Karpas-422 (cell line): ENCODE measurements around the gene SLC25A30. TPM values are rescaled to one million over a fixed set of nuclear protein-coding genes. Genes with fewer than 3 reads are reported as not detected.
"Not testable (repeated sequence)": the region's sequence is repeated elsewhere in the genome, so short reads cannot be mapped to it uniquely, and the experiment has no call there.

Source experiments
- DNase-seq: peaks from one replicate; pipeline ENCODE4 v3.0.0-alpha.2; 2015
- H2AFZ ChIP-seq: fragments of 200-600 bp; sonication (generic); 2 replicates; pipeline ENCODE4 v1.6.1; 2014; ENCODE audit warnings: antibody characterized with exemption, low read length, mixed read lengths
- H3K27ac ChIP-seq: fragments of 200-600 bp; sonication (generic); 2 replicates; pipeline ENCODE4 v1.5.1; 2014; ENCODE audit warnings: mild to moderate bottlenecking, low read length, moderate library complexity
- H3K27me3 ChIP-seq: fragments of 200-600 bp; sonication (generic); 2 replicates; pipeline ENCODE4 v1.6.1; 2014; ENCODE audit warnings: low read length, mixed read lengths
- H3K36me3 ChIP-seq: fragments of 200-600 bp; sonication (generic); 2 replicates; pipeline ENCODE4 v1.6.1; 2014; ENCODE audit warnings: low read length, mixed read lengths; ENCODE audit not compliant: insufficient read depth
- H3K4me1 ChIP-seq: fragments of 200-600 bp; sonication (generic); 2 replicates; pipeline ENCODE4 v1.6.1; 2014; ENCODE audit warnings: mild to moderate bottlenecking, low read length, mixed read lengths
- H3K4me2 ChIP-seq: fragments of 200-600 bp; sonication (generic); 2 replicates; pipeline ENCODE4 v1.6.1; 2014; ENCODE audit warnings: low read length, low read depth, mild to moderate bottlenecking; ENCODE audit not compliant: poor library complexity, severe bottlenecking
- H3K4me3 ChIP-seq: fragments of 200-600 bp; sonication (generic); 2 replicates; pipeline ENCODE4 v1.5.1; 2014; ENCODE audit warnings: mild to moderate bottlenecking, antibody characterized with exemption, low read length, mixed read lengths
- H3K79me2 ChIP-seq: fragments of 200-600 bp; sonication (generic); 2 replicates; pipeline ENCODE4 v1.6.1; 2014; ENCODE audit warnings: mild to moderate bottlenecking, low read length, mixed read lengths
- H3K9ac ChIP-seq: fragments of 200-600 bp; sonication (generic); 2 replicates; pipeline ENCODE4 v1.6.0; 2014; ENCODE audit warnings: low read length
- H3K9me2 ChIP-seq: fragments of 200-600 bp; sonication (generic), shearing (Covaris generic); replicated peaks from 2 replicates; pipeline ENCODE4 v1.6.0; 2014; ENCODE audit warnings: mild to moderate bottlenecking, low read length, moderate library complexity; ENCODE audit not compliant: insufficient read depth
- H3K9me3 ChIP-seq: fragments of 300-700, 200-600 bp; sonication (generic); 2 replicates; pipeline ENCODE4 v1.6.1; 2014; ENCODE audit warnings: low read length, mixed read lengths
- H4K20me1 ChIP-seq: fragments of 200-600 bp; sonication (generic); 2 replicates; pipeline ENCODE4 v1.6.1; 2014; ENCODE audit warnings: mild to moderate bottlenecking, antibody characterized with exemption, low read length, low read depth; ENCODE audit not compliant: insufficient read depth
- total RNA-seq: library from RNA; depleted of rRNA; stranded (reverse); fragments of >200 nt; shearing (Covaris generic); gene quantifications from 2 replicates; pipeline ENCODE4 v1.2.3, GENCODE V29; 2014; ENCODE audit warnings: low replicate concordance

SLC25A30 gene
- total RNA-seq, 1 experiment from 2014 or later: not detected

DNA sequence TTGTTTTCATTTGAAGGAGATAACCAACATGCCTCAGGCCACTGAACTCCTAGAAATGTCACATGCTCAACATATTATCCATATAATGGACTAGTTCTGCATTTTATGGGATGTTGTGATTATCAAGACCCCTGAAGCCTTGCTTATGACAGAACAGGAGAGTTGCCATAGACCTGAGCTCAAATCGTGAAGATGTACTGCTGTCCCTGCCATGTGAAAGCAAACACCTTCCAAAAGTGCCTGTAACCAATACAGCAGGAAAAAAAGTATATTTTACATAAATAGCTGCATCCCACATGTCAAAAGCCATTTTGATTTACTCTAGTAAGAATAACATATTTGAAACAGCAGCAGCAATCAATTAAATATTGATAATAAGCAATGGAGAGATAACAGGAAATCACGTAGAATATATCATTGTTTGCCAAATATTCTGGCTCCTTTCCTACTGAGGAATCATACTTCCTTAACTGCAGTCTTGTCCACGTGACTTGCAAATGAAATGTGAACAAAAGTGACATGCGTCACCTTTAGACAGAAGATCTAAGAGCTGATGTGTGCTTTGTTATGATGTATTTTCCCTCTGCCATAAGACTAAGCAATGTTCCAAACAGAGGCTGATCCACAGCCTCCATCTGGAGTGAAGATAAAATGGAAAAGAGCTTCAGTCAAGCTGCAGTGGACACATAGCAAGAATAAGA is 33.5 kb downstream of the SLC25A30 start:
- H3K4me2 ChIP-seq: no peak overlapping the region
- no peak for DNase-seq
- H3K79me2 ChIP-seq: no peaks in the 10 kb centered on the region

DNA sequence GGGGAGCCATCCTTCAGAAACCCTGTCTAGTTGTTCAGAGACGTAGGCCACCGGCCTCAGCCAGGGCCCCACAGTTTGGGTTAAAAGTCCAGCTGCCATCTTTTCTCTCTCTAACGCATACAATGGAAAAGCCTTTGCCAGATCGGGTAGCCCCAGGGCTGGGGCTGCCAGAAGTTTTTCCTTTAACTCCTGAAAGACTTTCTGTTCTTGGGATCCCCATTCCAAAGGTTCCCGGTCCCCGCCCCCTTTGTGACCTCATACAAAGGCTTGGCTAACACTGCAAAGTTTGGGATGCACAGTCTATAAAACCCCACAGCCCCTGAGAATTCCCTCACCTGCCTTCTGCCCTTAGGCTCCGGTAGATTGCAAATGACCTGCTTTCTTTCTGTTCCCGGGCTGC is 35.4 kb downstream of the SLC25A30 start:
- not testable (repeated sequence) for H3K9me3 ChIP-seq, H3K9me2 ChIP-seq, H3K4me1 ChIP-seq, H4K20me1 ChIP-seq, DNase-seq, H3K9ac ChIP-seq, H3K36me3 ChIP-seq, H3K79me2 ChIP-seq, H3K4me2 ChIP-seq, H2AFZ ChIP-seq, H3K4me3 ChIP-seq, H3K27me3 ChIP-seq, H3K27ac ChIP-seq

More for the DNA sequence above, 33.5 kb downstream of the SLC25A30 start:
- Histone ChIP-seq H3K27me3 (no peaks in the 10 kb centered on the region), H3K27ac (no peak overlapping the region), H3K9me2 (no peaks in the 10 kb centered on the region), H3K9ac (no peak overlapping the region), H4K20me1 (no peaks in the 10 kb centered on the region), H3K36me3 (no peaks in the 10 kb centered on the region), H3K4me3 (no peak overlapping the region), H3K9me3 (no peaks in the 10 kb centered on the region), H2AFZ (no peak overlapping the region), H3K4me1 (no peaks in the 10 kb centered on the region)

DNA sequence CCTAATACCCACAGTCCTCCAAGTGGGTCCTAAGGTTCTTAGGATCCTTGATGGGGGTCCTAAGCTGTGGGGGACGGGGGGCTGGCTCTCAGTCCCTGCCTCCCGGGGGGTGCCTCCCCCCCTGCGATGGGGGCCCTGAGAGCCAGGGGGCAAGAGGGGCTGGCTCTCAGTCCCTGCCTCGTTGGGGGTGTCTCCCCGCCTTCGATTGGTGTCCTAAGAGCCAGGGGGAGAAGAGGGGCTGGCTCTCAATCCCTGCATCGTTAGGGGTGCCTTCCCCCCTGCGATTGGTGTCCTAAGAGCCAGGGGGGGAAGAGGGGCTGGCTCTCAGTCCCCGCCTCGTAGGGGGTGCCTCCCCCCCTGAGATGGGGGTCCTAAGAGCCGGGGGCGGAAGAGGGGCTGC is 37.0 kb downstream of the SLC25A30 start:
- H3K79me2 ChIP-seq: no peaks in the 10 kb centered on the region
- no peak overlapping the region for H2AFZ ChIP-seq
- H3K9ac ChIP-seq: no peak overlapping the region
- no peaks in the 10 kb centered on the region for H3K36me3 ChIP-seq
- H4K20me1 ChIP-seq: no peaks in the 10 kb centered on the region
- no peak overlapping the region for H3K4me2 ChIP-seq
- H3K27ac ChIP-seq: no peak overlapping the region
- H3K9me2 ChIP-seq: no peaks in the 10 kb centered on the region
- DNase-seq: no peak
- no peaks in the 10 kb centered on the region for H3K27me3 ChIP-seq
- H3K9me3 ChIP-seq: no peaks in the 10 kb centered on the region
- no peak overlapping the region for H3K4me3 ChIP-seq
- no peaks in the 10 kb centered on the region for H3K4me1 ChIP-seq

DNA sequence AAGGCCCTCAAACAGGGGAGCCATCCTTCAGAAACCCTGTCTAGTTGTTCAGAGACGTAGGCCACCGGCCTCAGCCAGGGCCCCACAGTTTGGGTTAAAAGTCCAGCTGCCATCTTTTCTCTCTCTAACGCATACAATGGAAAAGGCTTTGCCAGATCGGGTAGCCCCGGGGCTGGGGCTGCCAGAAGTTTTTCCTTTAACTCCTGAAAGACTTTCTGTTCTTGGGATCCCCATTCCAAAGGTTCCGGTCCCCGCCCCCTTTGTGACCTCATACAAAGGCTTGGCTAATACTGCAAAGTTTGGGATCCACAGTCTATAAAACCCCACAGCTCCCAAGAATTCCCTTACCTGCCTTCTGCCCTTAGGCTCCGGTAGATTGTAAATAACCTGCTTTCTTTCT is 37.5 kb downstream of the SLC25A30 start:
- not testable (repeated sequence) for H3K27ac ChIP-seq, H2AFZ ChIP-seq, H3K4me1 ChIP-seq, DNase-seq, H3K27me3 ChIP-seq, H3K9me2 ChIP-seq, H3K4me3 ChIP-seq, H3K9me3 ChIP-seq, H4K20me1 ChIP-seq, H3K4me2 ChIP-seq, H3K9ac ChIP-seq, H3K79me2 ChIP-seq, H3K36me3 ChIP-seq

DNA sequence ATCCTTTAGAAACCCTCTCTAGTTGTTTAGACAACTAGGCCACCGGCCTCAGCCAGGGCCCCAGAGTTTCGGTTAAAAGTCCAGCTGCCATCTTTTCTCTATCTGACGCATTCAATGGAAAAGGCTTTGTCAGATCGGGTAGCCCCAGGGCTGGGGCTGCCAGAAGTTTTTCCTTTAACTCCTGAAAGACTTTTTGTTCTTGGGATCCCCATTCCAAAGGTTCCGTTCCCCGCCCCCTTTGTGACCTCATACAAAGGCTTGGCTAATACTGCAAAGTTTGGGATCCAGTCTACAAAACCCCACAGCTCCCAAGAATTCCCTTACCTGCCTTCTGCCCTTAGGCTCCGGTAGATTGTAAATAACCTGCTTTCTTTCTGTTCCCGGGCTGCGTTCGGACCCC is 38.7 kb downstream of the SLC25A30 start:
- DNase-seq, H3K27ac ChIP-seq, H3K4me3 ChIP-seq, H3K79me2 ChIP-seq, H3K4me1 ChIP-seq, H3K27me3 ChIP-seq, H3K4me2 ChIP-seq, H3K9me2 ChIP-seq, H3K36me3 ChIP-seq, H2AFZ ChIP-seq, H3K9me3 ChIP-seq, H4K20me1 ChIP-seq, H3K9ac ChIP-seq: not testable (repeated sequence)

DNA sequence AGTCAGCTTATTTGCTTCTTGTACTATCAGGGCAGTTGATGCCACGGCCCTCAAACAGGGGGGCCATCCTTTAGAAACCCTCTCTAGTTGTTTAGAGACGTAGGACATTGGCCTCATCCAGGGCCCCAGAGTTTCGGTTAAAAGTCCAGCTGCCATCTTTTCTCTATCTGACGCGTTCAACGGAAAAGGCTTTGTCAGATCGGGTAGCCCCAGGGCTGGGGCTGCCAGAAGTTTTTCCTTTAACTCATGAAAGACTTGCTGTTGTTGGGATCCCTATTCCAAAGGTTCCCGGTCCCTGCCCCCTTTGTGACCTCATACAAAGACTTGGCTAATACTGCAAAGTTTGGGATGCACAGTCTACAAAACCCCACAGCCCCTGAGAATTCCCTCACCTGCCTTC is 39.4 kb downstream of the SLC25A30 start:
- not testable (repeated sequence) for H3K4me2 ChIP-seq, H3K36me3 ChIP-seq, H3K9me2 ChIP-seq, DNase-seq, H2AFZ ChIP-seq, H3K4me1 ChIP-seq, H3K27me3 ChIP-seq, H3K79me2 ChIP-seq, H4K20me1 ChIP-seq, H3K4me3 ChIP-seq, H3K9me3 ChIP-seq, H3K27ac ChIP-seq, H3K9ac ChIP-seq

DNA sequence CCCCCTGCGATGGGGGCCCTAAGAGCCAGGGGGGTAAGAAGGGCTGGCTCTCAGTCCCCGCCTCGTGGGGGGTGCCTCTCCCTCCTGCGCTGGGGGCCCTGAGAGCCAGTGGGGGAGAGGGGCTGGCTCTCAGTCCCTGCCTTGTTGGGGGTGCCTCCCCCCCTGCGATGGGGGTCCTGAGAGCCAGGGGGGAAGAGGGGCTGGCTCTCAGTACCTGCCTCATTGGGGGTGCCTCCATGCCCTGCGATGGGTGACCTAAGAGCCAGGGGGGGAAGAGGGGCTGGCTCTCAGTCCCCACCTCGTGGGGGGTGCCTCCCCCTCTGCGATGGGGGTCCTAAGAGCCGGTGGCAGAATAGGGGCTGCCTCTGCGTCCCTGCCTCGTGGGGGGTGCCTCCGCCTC is 40.9 kb downstream of the SLC25A30 start:
- not testable (repeated sequence) for H3K9me2 ChIP-seq, DNase-seq, H3K79me2 ChIP-seq, H3K27me3 ChIP-seq, H3K36me3 ChIP-seq, H3K4me1 ChIP-seq, H3K27ac ChIP-seq, H2AFZ ChIP-seq, H3K4me3 ChIP-seq, H4K20me1 ChIP-seq, H3K9me3 ChIP-seq, H3K4me2 ChIP-seq, H3K9ac ChIP-seq

DNA sequence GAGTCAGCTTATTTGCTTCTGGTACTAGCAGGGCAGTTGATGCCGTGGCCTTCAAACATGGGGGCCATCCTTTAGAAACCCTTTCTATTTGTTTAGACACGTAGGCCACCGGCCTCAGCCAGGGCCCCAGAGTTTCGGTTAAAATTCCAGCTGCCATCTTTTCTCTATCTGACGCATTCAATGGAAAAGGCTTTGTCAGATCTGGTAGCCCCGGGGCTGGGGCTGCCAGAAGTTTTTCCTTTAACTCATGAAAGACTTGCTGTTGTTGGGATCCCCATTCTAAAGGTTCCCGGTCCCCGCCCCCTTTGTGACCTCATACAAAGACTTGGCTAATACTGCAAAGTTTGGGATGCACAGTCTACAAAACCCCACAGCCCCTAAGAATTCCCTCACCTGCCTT is 41.5 kb downstream of the SLC25A30 start:
- not testable (repeated sequence) for H3K27me3 ChIP-seq, H3K27ac ChIP-seq, H3K4me2 ChIP-seq, H4K20me1 ChIP-seq, H2AFZ ChIP-seq, H3K9ac ChIP-seq, H3K9me3 ChIP-seq, H3K9me2 ChIP-seq, H3K4me3 ChIP-seq, DNase-seq, H3K79me2 ChIP-seq, H3K4me1 ChIP-seq, H3K36me3 ChIP-seq

DNA sequence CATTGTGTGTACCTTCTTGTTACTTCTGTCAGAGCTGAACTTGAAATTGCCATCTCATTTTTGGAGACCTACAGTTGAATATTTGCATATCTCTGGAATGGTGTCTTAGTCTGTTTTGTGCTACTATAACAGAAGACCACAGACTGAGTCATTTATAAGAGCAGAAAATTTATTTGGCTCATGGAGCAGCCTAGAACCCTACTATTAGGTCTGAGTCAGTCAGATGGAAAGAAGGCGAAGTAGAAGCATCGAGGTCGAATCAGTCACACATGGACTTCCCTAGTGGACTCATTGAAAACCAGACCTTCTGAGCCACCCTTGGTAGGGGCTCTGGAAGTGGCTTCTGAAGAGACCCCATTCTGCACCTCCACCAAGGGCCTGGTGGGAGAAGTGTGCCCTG is 43.3 kb downstream of the SLC25A30 start:
- H3K4me2 ChIP-seq: no peak overlapping the region
- no peak overlapping the region for H2AFZ ChIP-seq
- H3K36me3 ChIP-seq: no peaks in the 10 kb centered on the region
- no peaks in the 10 kb centered on the region for H3K79me2 ChIP-seq
- H3K9me2 ChIP-seq: no peaks in the 10 kb centered on the region
- no peak overlapping the region for H3K4me3 ChIP-seq
- no peak for DNase-seq
- no peaks in the 10 kb centered on the region for H3K9me3 ChIP-seq
- H3K27me3 ChIP-seq: no peaks in the 10 kb centered on the region
- H3K27ac ChIP-seq: no peak overlapping the region
- no peak overlapping the region for H3K9ac ChIP-seq
- H3K4me1 ChIP-seq: no peaks in the 10 kb centered on the region
- no peaks in the 10 kb centered on the region for H4K20me1 ChIP-seq
